Stimulated activated CD4-positive, alpha-beta T cell treated with anti-CD3 and anti-CD28 coated beads, Interleukin-4, amount 100 ng/mL, for 24 hours (primary cell): ENCODE data around the gene CALHM2.

Experiments
- DNase-seq: peaks from one replicate; pipeline ENCODE4 v3.0.0-alpha.2; 2020

Gene CALHM2

DNA sequence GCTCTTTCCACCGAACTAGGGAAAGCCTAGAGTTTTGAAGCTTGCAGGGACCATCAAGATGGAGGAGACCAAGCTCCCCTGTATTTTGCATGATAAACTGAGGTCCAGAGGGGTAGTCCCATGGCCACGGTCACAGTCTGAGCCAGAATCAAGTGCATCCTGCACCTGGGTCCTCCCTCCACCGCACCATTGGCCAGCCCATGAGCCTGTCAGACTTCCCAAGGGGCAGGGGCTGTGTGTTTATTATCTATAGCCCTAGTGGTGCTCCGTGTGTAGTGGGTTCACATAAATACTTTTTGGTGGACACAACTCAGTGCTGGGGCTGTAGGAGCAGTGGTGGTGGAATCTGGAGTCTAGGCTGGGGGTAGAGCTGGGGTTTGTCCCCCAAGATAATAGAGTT, 23.3 kb upstream of the CALHM2 start:
- no peak for DNase-seq

- no peak for DNase-seq
Measured at GRCh38 chr10:103474077-103474476, 21.9 kb upstream of the CALHM2 start.

- DNase-seq = no peak
Measured at GRCh38 chr10:103473261-103473671, 21.1 kb upstream of the CALHM2 start.

DNA sequence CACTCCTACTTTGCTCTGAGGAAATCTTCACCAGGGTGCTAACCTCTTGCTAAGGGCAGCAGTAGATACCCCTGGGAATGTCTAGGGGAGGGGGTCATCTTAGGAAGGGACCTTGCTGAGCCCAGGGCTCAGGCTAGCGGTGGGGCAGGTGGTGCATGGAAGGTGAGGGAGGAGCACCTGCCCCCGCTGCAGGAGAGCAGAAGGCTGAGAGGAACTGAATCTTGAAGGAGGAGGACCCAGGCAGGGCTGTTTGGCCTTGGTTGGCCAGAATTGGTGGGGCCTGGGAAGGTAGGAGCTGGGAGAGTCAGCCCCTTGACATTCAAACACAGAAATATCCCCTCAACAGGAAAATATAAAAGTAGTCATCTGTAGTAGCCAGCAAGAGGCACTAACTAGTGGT, 19.8 kb upstream of the CALHM2 start:
- DNase-seq = no peak

GRCh38 chr10:103470761-103471653, 18.8 kb upstream of the CALHM2 start:
- DNase-seq = peak; percentile 57

GRCh38 chr10:103469201-103469600, 17.0 kb upstream of the CALHM2 start:
- DNase-seq = no peak

DNA sequence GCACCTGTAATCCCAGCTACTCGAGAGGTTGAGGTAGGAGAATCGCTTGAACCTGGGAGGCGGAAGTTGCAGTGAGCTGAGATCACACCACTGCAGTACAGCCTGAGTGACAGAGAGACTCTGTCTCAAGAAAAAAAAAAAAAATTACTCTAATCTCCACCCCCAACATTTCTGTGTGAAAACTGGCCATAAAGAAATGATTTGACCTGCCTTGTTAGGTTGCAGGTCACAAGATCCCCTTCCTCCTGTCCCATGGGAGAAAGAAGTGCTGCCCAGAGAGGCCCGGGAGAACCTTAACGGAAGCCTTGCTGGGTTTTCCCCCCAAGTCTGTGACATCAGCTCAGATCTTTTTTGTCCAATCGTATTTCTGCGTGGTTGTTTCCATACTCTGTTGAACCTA, 15.2 kb upstream of the CALHM2 start:
- no peak for DNase-seq

DNA sequence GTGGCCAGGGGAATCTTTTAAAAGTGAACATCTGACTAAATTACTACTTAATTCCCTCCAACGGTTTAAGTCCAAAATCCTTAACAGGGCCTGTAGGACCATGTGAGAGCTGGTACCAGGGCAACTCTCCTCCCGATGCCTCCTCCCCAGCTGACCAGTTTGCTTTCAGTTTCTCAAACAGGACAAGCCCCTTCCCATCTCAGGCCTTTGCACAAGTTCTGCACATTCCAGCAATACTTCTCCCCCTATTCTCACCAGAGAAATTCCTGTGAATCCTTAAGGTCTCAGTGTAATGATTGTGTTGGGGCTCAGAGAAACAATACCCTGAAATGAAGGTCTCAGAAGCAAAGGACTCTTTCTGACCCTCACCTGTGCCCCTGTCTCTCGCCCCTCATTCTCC, 14.6 kb upstream of the CALHM2 start:
- DNase-seq = no peak

GRCh38 chr10:103465411-103466179, 13.4 kb upstream of the CALHM2 start:
- no peak for DNase-seq

DNA sequence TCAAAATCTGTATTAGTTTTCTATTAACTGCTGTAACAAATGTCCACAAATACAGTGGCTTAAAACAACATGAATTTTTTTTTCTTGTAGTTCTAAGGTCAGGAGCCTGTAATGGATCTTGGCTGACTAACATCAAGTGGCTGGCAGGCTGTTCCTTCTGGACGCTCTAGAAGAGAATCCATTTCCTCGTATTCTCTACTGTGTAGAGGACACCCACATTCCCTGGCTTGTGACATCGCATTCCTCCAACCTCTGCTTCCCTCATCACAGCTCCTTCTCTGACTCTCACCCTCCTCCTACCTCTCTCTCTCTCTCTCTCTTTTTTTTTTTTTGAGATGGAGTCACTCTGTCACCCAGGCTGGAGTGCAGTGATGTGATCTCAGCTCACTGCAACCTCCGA, 11.3 kb upstream of the CALHM2 start:
- no peak for DNase-seq

DNA sequence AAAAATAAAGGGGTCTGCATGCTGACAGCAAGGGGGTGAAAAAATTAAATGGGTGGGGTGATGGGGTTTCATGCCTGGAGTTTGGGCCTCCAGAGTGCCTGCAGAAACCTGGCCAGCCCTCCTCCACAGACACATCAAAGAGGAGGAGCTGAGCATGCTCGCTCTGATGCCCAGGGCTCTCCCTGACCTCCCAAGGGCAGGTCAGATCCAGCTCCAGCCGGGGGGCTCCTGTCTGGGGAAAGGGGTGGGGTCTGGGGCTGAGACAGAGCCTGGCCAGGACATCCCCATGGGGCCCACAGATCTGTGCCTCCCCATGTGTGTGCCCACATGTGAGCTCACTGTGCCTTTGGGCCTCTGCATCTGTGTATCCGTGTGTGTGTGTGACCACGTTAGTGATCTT, 7.4 kb upstream of the CALHM2 start:
- DNase-seq = no peak

GRCh38 chr10:103458720-103459119, 6.5 kb upstream of the CALHM2 start, which contains the start of gene CALHM1:
Gene CALHM1, minus strand, starts transcription at chr10:103458900. Its CDS starts 149 bp downstream, at chr10:103458751.
- DNase-seq = no peak

- DNase-seq = no peak
Measured at GRCh38 chr10:103457896-103458583, 5.9 kb upstream of the CALHM2 start.

GRCh38 chr10:103457176-103457712, 5.1 kb upstream of the CALHM2 start:
- DNase-seq = no peak

GRCh38 chr10:103456074-103456660, 4.0 kb upstream of the CALHM2 start:
- DNase-seq = no peak

- DNase-seq = no peak
Measured at GRCh38 chr10:103455235-103455634, 3.1 kb upstream of the CALHM2 start.

GRCh38 chr10:103454026-103454425, 1.9 kb upstream of the CALHM2 start:
- no peak for DNase-seq

DNA sequence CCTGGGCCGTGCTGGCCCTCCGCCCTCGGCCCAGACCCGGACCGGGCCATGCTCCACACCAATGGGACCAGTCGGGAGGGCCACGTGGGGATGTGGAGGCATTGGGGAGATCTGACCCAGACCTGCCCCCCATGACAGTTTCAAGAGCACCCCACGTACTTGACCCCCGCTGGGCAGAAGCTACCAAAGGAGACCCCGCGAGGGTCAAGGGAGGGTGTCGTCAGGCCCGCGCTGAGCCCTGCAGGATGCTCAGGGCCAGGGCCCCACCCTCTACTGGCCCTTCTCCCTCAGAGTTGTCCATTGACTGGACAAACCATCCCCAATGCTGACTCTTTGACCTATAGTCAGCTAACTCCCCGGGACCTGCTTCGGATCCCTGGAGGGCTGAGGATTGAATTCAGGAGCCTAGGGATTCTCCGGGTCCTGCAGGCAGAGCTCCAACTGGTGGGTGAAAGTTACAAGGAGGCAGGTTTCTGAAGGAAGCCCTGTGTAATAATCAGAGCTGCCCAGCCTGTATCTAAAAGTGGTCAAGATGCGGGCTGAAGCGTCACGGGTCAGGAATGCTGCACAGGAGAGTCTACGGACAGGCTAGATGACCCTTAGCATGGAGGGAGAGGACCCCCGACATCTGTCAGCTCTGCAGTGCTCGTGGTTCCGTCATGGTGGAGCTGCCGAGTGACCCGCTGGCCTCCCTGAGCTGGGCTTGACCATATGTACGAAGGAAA, 498 bp upstream of the CALHM2 start:
- DNase-seq = no peak

- DNase-seq = peak; percentile 50
Measured at GRCh38 chr10:103451091-103451813, 918 bp downstream of the CALHM2 start.

DNA sequence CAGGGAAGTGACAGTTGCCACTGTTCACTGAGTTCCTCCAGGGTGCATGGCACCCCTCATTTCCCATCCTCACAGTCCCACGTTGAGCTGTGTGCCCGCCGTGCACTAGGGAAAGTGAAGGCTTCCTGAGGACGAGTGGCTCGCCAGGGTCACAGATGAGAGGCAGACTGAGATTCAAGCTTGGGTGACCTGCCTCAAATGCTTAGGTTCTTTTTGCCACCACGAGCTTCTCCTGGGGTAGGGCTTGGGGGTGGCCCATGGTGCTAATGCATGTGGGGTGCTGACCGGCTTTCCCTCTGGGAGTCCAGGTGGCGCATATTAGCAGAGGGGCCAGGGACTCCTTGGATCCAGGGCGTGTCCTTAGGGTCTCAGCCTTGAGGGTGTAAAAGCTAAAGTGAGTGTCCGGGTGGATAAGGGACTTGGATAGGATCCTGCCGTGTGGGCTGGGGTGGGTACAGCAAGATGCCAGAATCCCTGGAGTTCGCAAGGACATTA, 1.9 kb downstream of the CALHM2 start:
- no peak for DNase-seq
